GM12878 (cell line): ENCODE results near the gene ARHGDIG. TPM values are rescaled to one million over a fixed set of nuclear protein-coding genes. Genes with fewer than 3 reads are reported as not detected.

Experiments
- BACH1 ChIP-seq: fragments of 450-650 bp; IDR thresholded peaks from 2 replicates; pipeline ENCODE4 v1.6.1; 2017; ENCODE audit warnings: mild to moderate bottlenecking, borderline replicate concordance
- ETV6 ChIP-seq, 2 experiments: fragments of 450-650 bp in 1 of 2; IDR thresholded peaks in 1 of 2; conservative IDR thresholded peaks in 1 of 2; 2 replicates each; pipeline ENCODE4 v1.6.1; 2014; ENCODE audit warnings: antibody characterized with exemption in 1 of 2, borderline replicate concordance in 1 of 2, low read depth in 1 of 2, mild to moderate bottlenecking in 1 of 2, moderate library complexity in 1 of 2
- HDGF ChIP-seq: fragments of 450-650 bp; IDR thresholded peaks from 2 replicates; pipeline ENCODE4 v1.6.1; 2016; ENCODE audit warnings: antibody characterized with exemption
- NFXL1 ChIP-seq: fragments of 450-650 bp; IDR thresholded peaks from 2 replicates; pipeline ENCODE4 v1.6.1; 2017; ENCODE audit warnings: antibody characterized with exemption, mild to moderate bottlenecking, borderline replicate concordance
- NR2C2 ChIP-seq: IDR thresholded peaks from 2 replicates; pipeline ENCODE4 v1.6.1; 2011; ENCODE audit warnings: borderline replicate concordance, low read depth; ENCODE audit not compliant: control insufficient read depth, insufficient read length
- PAX8 ChIP-seq: fragments of 450-650 bp; IDR thresholded peaks from 2 replicates; pipeline ENCODE4 v1.6.1; 2017; ENCODE audit warnings: mild to moderate bottlenecking, moderate library complexity
- RCOR1 ChIP-seq: conservative IDR thresholded peaks from 2 replicates; pipeline ENCODE4 v1.6.1; 2012; ENCODE audit warnings: low read depth, low read length, improper control_type of control experiment
- RUNX3 ChIP-seq: IDR thresholded peaks from 2 replicates; pipeline ENCODE4 v1.6.1; 2012; ENCODE audit warnings: low read length, inconsistent platforms
- TCF3 ChIP-seq: IDR thresholded peaks from 2 replicates; pipeline ENCODE4 v1.6.1; 2012; ENCODE audit warnings: low read depth, mild to moderate bottlenecking, low read length, borderline replicate concordance; ENCODE audit not compliant: insufficient read depth
- polyA plus RNA-seq, 11 experiments: library from polyadenylated mRNA; depleted of rRNA in 4 of 11; unstranded in 6 of 11; stranded (reverse) in 5 of 11; fragments of >200 nt; fragmentation: Nextera tagmentation in 4 of 11; fragmentation: Illumina TruSeq in 1 of 11; extraction: Ambion mirVana in 4 of 11; extraction: Trizol in 1 of 11; gene quantifications; 1 replicate in 1 of 11; 2 replicates in 10 of 11; pipeline versions ENCODE4 v1.2.1 to v1.2.3, GENCODE V29; 2011 to 2016; ENCODE audit warnings: inconsistent platforms in 2 of 11, missing spikeins in 2 of 11, low read depth in 1 of 11
- total RNA-seq, 4 experiments: library from RNA; depleted of rRNA in 3 of 4; stranded (reverse); fragments of >200 nt in 3 of 4; fragmentation: Illumina TruSeq in 1 of 4; extraction: Trizol in 1 of 4; gene quantifications; 2 replicates each; pipeline versions ENCODE4 v1.2.1 to v1.2.3, GENCODE V29; 2013 to 2021
- TF ChIP-seq, protein P1 (sequence below): fragments of 450-650 bp; IDR thresholded peaks from 2 replicates; pipeline ENCODE4 v1.6.1; 2017; ENCODE audit warnings: antibody characterized with exemption, mild to moderate bottlenecking, moderate library complexity
- TF ChIP-seq, protein P2 (sequence below): IDR thresholded peaks from 2 replicates; pipeline ENCODE4 v1.6.1; 2011; ENCODE audit warnings: borderline replicate concordance, low read depth, mild to moderate bottlenecking, moderate library complexity, mixed read lengths, low read length; ENCODE audit not compliant: insufficient read depth; ENCODE audit errors: extremely low read length
- TF ChIP-seq, protein P3 (sequence below): fragments of 450-650 bp; IDR thresholded peaks from 2 replicates; pipeline ENCODE4 v1.6.1; 2018; ENCODE audit warnings: borderline replicate concordance, mild to moderate bottlenecking; ENCODE audit not compliant: partially characterized antibody
- TF ChIP-seq, protein P4 (sequence below), 3 experiments: IDR thresholded peaks in 2 of 3; conservative IDR thresholded peaks in 1 of 3; 2 replicates each; pipeline ENCODE4 v1.5.1; 2011; ENCODE audit warnings: low read depth in 3 of 3, low read length in 3 of 3, mild to moderate bottlenecking in 3 of 3, control low read depth in 2 of 3, moderate library complexity in 2 of 3, inconsistent platforms in 1 of 3, mixed read lengths in 1 of 3; ENCODE audit not compliant: control insufficient read depth in 2 of 3, insufficient read depth in 1 of 3; ENCODE audit errors: extremely low read depth in 1 of 3
- TF ChIP-seq, protein P5 (sequence below): fragments of 450-650 bp; IDR thresholded peaks from 2 replicates; pipeline ENCODE4 v1.6.1; 2016; ENCODE audit warnings: mild to moderate bottlenecking, moderate library complexity, borderline replicate concordance

ARHGDIG gene
- total and polyA plus RNA-seq, 10 of the 15 experiments (the other 5 are each of a cell fraction or from before 2014, with no cell fraction given), result not detected

DNA sequence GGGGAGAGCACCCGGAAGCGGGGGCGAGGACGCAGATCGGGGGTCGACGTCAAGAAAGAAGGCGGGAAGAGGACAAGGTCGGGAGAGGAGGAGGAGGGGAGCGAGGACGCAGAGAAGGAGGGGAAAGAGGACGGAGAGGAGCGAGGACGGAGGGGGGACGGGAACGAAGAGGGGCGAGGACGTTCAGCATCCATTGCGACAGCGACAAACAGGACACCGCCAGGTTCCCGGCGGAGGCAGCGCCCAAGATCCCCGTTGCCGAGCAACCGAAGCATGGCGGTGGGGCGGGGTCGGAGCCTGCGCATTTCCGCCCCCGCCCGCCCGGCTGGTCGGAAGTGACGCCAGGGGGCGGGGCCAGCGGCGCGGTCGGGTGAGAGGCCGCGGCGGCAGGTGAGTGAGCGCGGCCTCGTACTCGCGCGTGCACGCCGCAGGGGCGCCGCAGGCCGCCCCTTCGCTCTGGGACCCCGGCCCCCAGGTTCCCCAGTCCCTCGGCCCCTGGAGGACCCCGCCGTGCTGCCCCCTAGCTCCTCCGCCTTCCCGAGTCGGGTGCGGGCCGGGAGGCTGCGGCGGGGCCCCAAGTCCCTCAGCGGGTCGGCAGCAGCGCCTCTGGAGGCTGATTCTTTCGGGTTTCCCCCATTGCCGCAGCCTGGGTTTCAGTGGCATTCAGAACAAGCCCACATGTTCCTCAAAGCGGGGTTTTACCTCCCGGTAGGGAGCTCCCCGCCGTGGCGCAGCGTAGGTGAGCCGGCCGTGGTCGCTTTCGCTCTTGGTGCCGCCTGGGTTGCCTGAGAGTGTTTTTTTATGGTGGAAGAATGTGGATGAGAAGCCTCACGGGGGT is 45.7 kb upstream of the ARHGDIG start, which contains the start of gene FAM234A (continued):
- TF ChIP-seq RUNX3 (peak; percentile 94), PAX8 (no peak), TCF3 (peak; percentile 21; the same call in 1 of the 2 replicates), ETV6 (conservative IDR thresholded peaks at IDR 0.05 in 1 of 2, IDR thresholded peaks at IDR 0.05 in 1 of 2; ENCODE audit: borderline replicate concordance in 1 of 2, low read depth in 1 of 2) (0 out of 4 replicates have a peak, but pooled peaks of 1 of the 2 experiments have one; percentile 46), BACH1 (peak; percentile 91), NFXL1 (no peak), NR2C2 (no peak), HDGF (peak; percentile 97), RCOR1 (no peak)
- TF ChIP-seq, protein P1, sequence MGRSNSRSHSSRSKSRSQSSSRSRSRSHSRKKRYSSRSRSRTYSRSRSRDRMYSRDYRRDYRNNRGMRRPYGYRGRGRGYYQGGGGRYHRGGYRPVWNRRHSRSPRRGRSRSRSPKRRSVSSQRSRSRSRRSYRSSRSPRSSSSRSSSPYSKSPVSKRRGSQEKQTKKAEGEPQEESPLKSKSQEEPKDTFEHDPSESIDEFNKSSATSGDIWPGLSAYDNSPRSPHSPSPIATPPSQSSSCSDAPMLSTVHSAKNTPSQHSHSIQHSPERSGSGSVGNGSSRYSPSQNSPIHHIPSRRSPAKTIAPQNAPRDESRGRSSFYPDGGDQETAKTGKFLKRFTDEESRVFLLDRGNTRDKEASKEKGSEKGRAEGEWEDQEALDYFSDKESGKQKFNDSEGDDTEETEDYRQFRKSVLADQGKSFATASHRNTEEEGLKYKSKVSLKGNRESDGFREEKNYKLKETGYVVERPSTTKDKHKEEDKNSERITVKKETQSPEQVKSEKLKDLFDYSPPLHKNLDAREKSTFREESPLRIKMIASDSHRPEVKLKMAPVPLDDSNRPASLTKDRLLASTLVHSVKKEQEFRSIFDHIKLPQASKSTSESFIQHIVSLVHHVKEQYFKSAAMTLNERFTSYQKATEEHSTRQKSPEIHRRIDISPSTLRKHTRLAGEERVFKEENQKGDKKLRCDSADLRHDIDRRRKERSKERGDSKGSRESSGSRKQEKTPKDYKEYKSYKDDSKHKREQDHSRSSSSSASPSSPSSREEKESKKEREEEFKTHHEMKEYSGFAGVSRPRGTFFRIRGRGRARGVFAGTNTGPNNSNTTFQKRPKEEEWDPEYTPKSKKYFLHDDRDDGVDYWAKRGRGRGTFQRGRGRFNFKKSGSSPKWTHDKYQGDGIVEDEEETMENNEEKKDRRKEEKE, result no peak
- TF ChIP-seq, protein P2, sequence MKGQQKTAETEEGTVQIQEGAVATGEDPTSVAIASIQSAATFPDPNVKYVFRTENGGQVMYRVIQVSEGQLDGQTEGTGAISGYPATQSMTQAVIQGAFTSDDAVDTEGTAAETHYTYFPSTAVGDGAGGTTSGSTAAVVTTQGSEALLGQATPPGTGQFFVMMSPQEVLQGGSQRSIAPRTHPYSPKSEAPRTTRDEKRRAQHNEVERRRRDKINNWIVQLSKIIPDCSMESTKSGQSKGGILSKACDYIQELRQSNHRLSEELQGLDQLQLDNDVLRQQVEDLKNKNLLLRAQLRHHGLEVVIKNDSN, result no peak
- TF ChIP-seq, protein P3, sequence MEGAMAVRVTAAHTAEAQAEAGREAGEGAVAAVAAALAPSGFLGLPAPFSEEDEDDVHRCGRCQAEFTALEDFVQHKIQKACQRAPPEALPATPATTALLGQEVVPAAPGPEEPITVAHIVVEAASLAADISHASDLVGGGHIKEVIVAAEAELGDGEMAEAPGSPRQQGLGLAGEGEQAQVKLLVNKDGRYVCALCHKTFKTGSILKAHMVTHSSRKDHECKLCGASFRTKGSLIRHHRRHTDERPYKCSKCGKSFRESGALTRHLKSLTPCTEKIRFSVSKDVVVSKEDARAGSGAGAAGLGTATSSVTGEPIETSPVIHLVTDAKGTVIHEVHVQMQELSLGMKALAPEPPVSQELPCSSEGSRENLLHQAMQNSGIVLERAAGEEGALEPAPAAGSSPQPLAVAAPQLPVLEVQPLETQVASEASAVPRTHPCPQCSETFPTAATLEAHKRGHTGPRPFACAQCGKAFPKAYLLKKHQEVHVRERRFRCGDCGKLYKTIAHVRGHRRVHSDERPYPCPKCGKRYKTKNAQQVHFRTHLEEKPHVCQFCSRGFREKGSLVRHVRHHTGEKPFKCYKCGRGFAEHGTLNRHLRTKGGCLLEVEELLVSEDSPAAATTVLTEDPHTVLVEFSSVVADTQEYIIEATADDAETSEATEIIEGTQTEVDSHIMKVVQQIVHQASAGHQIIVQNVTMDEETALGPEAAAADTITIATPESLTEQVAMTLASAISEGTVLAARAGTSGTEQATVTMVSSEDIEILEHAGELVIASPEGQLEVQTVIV, result peak; percentile 94
- TF ChIP-seq, protein P4, sequence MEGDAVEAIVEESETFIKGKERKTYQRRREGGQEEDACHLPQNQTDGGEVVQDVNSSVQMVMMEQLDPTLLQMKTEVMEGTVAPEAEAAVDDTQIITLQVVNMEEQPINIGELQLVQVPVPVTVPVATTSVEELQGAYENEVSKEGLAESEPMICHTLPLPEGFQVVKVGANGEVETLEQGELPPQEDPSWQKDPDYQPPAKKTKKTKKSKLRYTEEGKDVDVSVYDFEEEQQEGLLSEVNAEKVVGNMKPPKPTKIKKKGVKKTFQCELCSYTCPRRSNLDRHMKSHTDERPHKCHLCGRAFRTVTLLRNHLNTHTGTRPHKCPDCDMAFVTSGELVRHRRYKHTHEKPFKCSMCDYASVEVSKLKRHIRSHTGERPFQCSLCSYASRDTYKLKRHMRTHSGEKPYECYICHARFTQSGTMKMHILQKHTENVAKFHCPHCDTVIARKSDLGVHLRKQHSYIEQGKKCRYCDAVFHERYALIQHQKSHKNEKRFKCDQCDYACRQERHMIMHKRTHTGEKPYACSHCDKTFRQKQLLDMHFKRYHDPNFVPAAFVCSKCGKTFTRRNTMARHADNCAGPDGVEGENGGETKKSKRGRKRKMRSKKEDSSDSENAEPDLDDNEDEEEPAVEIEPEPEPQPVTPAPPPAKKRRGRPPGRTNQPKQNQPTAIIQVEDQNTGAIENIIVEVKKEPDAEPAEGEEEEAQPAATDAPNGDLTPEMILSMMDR (IDR thresholded peaks at IDR 0.05 in 2 of 3, conservative IDR thresholded peaks at IDR 0.05 in 1 of 3; ENCODE audit: control insufficient read depth in 2 of 3, extremely low read depth in 1 of 3, insufficient read depth in 1 of 3, low read depth in 3 of 3, low read length in 3 of 3), result peak; percentile 37 to 62 (median 55)
- TF ChIP-seq, protein P5, sequence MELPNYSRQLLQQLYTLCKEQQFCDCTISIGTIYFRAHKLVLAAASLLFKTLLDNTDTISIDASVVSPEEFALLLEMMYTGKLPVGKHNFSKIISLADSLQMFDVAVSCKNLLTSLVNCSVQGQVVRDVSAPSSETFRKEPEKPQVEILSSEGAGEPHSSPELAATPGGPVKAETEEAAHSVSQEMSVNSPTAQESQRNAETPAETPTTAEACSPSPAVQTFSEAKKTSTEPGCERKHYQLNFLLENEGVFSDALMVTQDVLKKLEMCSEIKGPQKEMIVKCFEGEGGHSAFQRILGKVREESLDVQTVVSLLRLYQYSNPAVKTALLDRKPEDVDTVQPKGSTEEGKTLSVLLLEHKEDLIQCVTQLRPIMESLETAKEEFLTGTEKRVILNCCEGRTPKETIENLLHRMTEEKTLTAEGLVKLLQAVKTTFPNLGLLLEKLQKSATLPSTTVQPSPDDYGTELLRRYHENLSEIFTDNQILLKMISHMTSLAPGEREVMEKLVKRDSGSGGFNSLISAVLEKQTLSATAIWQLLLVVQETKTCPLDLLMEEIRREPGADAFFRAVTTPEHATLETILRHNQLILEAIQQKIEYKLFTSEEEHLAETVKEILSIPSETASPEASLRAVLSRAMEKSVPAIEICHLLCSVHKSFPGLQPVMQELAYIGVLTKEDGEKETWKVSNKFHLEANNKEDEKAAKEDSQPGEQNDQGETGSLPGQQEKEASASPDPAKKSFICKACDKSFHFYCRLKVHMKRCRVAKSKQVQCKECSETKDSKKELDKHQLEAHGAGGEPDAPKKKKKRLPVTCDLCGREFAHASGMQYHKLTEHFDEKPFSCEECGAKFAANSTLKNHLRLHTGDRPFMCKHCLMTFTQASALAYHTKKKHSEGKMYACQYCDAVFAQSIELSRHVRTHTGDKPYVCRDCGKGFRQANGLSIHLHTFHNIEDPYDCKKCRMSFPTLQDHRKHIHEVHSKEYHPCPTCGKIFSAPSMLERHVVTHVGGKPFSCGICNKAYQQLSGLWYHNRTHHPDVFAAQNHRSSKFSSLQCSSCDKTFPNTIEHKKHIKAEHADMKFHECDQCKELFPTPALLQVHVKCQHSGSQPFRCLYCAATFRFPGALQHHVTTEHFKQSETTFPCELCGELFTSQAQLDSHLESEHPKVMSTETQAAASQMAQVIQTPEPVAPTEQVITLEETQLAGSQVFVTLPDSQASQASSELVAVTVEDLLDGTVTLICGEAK, result peak; percentile 76; the same call in 1 of the 2 replicates
